K562 (cell line): ENCODE data around the gene RASSF3. TPM values are rescaled to one million over a fixed set of nuclear protein-coding genes. Genes with fewer than 3 reads are reported as not detected.

Source experiments
- ASH1L ChIP-seq: fragments of 450-650 bp; IDR thresholded peaks from 2 replicates; pipeline ENCODE4 v1.6.1; 2018; ENCODE audit warnings: borderline replicate concordance, mild to moderate bottlenecking, low read depth; ENCODE audit not compliant: partially characterized antibody
- E2F8 ChIP-seq: fragments of 450-650 bp; IDR thresholded peaks from 2 replicates; pipeline ENCODE4 v1.7.1; 2018; ENCODE audit warnings: mild to moderate bottlenecking, low read depth; ENCODE audit not compliant: partially characterized antibody
- EP400 ChIP-seq: fragments of 450-650 bp; IDR thresholded peaks from 2 replicates; pipeline ENCODE4 v1.6.1; 2017; ENCODE audit warnings: antibody characterized with exemption, mild to moderate bottlenecking, moderate library complexity
- GABPB1 ChIP-seq: sonication (generic); formaldehyde crosslinking; IDR thresholded peaks from 2 replicates; pipeline ENCODE4 v1.8.0; 2022; ENCODE audit warnings: mild to moderate bottlenecking, missing genetic modification reagents
- HNRNPUL1 ChIP-seq: fragments of 200-400 bp; formaldehyde crosslinking; IDR thresholded peaks from 2 replicates; pipeline ENCODE4 v1.6.1; 2017; ENCODE audit warnings: low read length
- MGA ChIP-seq: fragments of 450-650 bp; IDR thresholded peaks from 2 replicates; pipeline ENCODE4 v1.6.1; 2016; ENCODE audit warnings: mild to moderate bottlenecking, moderate library complexity
- NFIC ChIP-seq: fragments of 450-650 bp; IDR thresholded peaks from 2 replicates; pipeline ENCODE4 v1.6.1; 2017; ENCODE audit warnings: mild to moderate bottlenecking, inconsistent platforms
- PHF20 ChIP-seq: fragments of 450-650 bp; IDR thresholded peaks from 2 replicates; pipeline ENCODE4 v1.6.1; 2018; ENCODE audit not compliant: partially characterized antibody
- SMARCB1 ChIP-seq: IDR thresholded peaks from 2 replicates; pipeline ENCODE4 v1.6.1; 2011; ENCODE audit warnings: improper control_type of control experiment, low read depth; ENCODE audit not compliant: insufficient read length
- ZNF197 ChIP-seq: fragments of 200-800 bp; sonication (Bioruptor generic); IDR thresholded peaks from 2 replicates; pipeline ENCODE4 v1.6.1; 2016; ENCODE audit warnings: low read depth, missing genetic modification characterization, missing compliant biosample characterization
- ZNF445 ChIP-seq: fragments of 250-450 bp; sonication (Bioruptor Pico); IDR thresholded peaks from 2 replicates; pipeline ENCODE4 v1.4.0; 2020; ENCODE audit warnings: low read depth, mild to moderate bottlenecking, moderate library complexity
- ZNF449 ChIP-seq: fragments of 250-450 bp; sonication (Bioruptor Pico); IDR thresholded peaks from 2 replicates; pipeline ENCODE4 v1.8.0; 2022; ENCODE audit warnings: moderate library complexity, mild to moderate bottlenecking, inconsistent platforms
- ZNF785 ChIP-seq: fragments of 250-450 bp; sonication (Bioruptor Pico); IDR thresholded peaks from 2 replicates; pipeline ENCODE4 v1.4.0; 2020; ENCODE audit warnings: mild to moderate bottlenecking
- polyA plus RNA-seq, 8 experiments: library from polyadenylated mRNA; depleted of rRNA in 4 of 8; stranded (reverse) in 5 of 8; unstranded in 3 of 8; fragments of >200 nt; fragmentation: Nextera tagmentation in 2 of 8; fragmentation: Illumina TruSeq in 1 of 8; extraction: Ambion mirVana in 2 of 8; extraction: Trizol in 1 of 8; gene quantifications; 2 replicates each; pipeline versions ENCODE4 v1.2.1 to v1.2.3, GENCODE V29; 2011 to 2014; ENCODE audit warnings: inconsistent platforms in 1 of 8, missing spikeins in 1 of 8
- total RNA-seq, 7 experiments: library from RNA; depleted of rRNA in 6 of 7; stranded (reverse); fragments of >200 nt in 6 of 7; fragmentation: Illumina TruSeq in 2 of 7; extraction: Trizol in 2 of 7; gene quantifications; 2 replicates each; pipeline versions ENCODE4 v1.2.1 to v1.2.3, GENCODE V29; 2011 to 2021; ENCODE audit warnings: low replicate concordance in 1 of 7

Gene RASSF3
- total and polyA plus RNA-seq, 9 of the 15 experiments (the other 6 are each of a cell fraction or from before 2014, with no cell fraction given), result 3.7 to 39.2 (median 20.2) TPM

- no peak for TF ChIP-seq E2F8
- TF ChIP-seq NFIC, result peak; percentile 97
- peak; percentile 19; the same call in 1 of the 2 replicates for TF ChIP-seq MGA
- 0 out of 2 replicates have a peak, but pooled peaks have one; percentile 49 for TF ChIP-seq GABPB1
- TF ChIP-seq HNRNPUL1, result no peak
- peak; percentile 45 for TF ChIP-seq EP400
- TF ChIP-seq ZNF785 (CRISPR knock-in tag), result no peak
- no peak for TF ChIP-seq ZNF445 (CRISPR knock-in tag)
- TF ChIP-seq PHF20, result no peak
- no peak for TF ChIP-seq ZNF449 (CRISPR knock-in tag)
- no peak for TF ChIP-seq ASH1L
- TF ChIP-seq ZNF197 (CRISPR knock-in tag), result peak; percentile 56; the same call in 1 of the 2 replicates
- TF ChIP-seq SMARCB1, result no peak
Observed at GRCh38 chr12:64672925-64673409, 62.7 kb downstream of the RASSF3 start (continued).
